Sigmoid colon (tissue), 7 donors: ENCODE data around the gene RUSF1. TPM values are rescaled to one million over a fixed set of nuclear protein-coding genes. Genes with fewer than 3 reads are reported as not detected.
"Not testable (repeated sequence)": the region's sequence is repeated elsewhere in the genome, so short reads cannot be mapped to it uniquely, and the experiment has no call there.

ENCODE experiments used
- DNase-seq: peaks from one replicate; pipeline ENCODE4 v3.0.0-alpha.2; 2019
- H3K27ac ChIP-seq, 4 donors: fragments of 200-600 bp; sonication (generic); one replicate each; pipeline ENCODE4 v1.5.1; 2016 to 2019; ENCODE audit warnings: mild to moderate bottlenecking in 1 of 4
- H3K27me3 ChIP-seq, 3 donors: fragments of 200-600 bp; sonication (generic); one replicate each; pipeline ENCODE4 v1.5.1; 2019; ENCODE audit warnings: mild to moderate bottlenecking in 1 of 3
- H3K36me3 ChIP-seq, 4 donors: fragments of 200-600 bp; sonication (generic); one replicate each; pipeline ENCODE4 v1.5.1; 2016 to 2019
- H3K4me1 ChIP-seq, 4 donors: fragments of 200-600 bp; sonication (generic); one replicate each; pipeline ENCODE4 v1.5.1; 2017 to 2019
- H3K4me3 ChIP-seq, 4 donors: fragments of 200-600 bp; sonication (generic); one replicate each; pipeline ENCODE4 v1.5.1; 2017 to 2019; ENCODE audit warnings: mild to moderate bottlenecking in 2 of 4, moderate library complexity in 1 of 4
- H3K9me3 ChIP-seq, 4 donors: fragments of 200-600 bp in 3 of 4; sonication (generic) in 3 of 4; one replicate each; pipeline versions ENCODE4 v1.5.1 to v1.6.1; 2013 to 2019
- CTCF ChIP-seq, 4 experiments: fragments of 450-650 bp in 3 of 4; fragments of 200-600 bp in 1 of 4; IDR thresholded peaks; one replicate each; pipeline ENCODE4 v1.5.1; 2016 to 2019; ENCODE audit warnings: antibody characterized with exemption in 4 of 4, mild to moderate bottlenecking in 3 of 4, moderate library complexity in 2 of 4
- EP300 ChIP-seq, 4 donors: sonication (generic); formaldehyde crosslinking; IDR thresholded peaks; one replicate each; pipeline ENCODE4 v1.6.1; 2017; ENCODE audit warnings: antibody characterized with exemption in 4 of 4
- POLR2A ChIP-seq, 2 donors: fragments of 450-650 bp; IDR thresholded peaks; one replicate each; pipeline ENCODE4 v1.6.1; 2016; ENCODE audit warnings: antibody characterized with exemption in 2 of 2, mild to moderate bottlenecking in 2 of 2, moderate library complexity in 2 of 2
- POLR2AphosphoS5 ChIP-seq, 4 donors: sonication (generic); formaldehyde crosslinking; IDR thresholded peaks; one replicate each; pipeline ENCODE4 v1.6.1; 2017; ENCODE audit warnings: antibody characterized with exemption in 4 of 4
- WGBS, 2 donors: extraction: QIAGEN DNeasy Blood & Tissue Kit; methylation state at CpG; one replicate each; pipeline ENCODE4 v1.1.7; 2013; 5-methylcytosine and 5-hydroxymethylcytosine counted together
- intact Hi-C: fragments of 100-400 bp; cut with DNase I; formaldehyde crosslinking; loops from one replicate; pipeline ENCODE4 v1.15.1; 2023
- polyA plus RNA-seq, 3 donors: library from polyadenylated mRNA; stranded (reverse); fragments of 200-250 nt; gene quantifications; one replicate each; pipeline ENCODE4 v1.2.3, GENCODE V29; 2013
- total RNA-seq, 4 donors: library from RNA; depleted of rRNA; stranded (reverse); fragments of >200 nt; gene quantifications; one replicate each; pipeline ENCODE4 v1.1.0, GENCODE V29; 2016
- donor health status: healthy with polysubstance abuse.
- donor health status: Bipolar disorder and iron deficiency.
- donor health status: healthy.

Gene RUSF1
- total and polyA plus RNA-seq, 7 donors = 7.9 to 67.0 (median 36.5) TPM

- Histone ChIP-seq H3K4me1 (peaks cover 0 to 39% (median 29%) of the 10 kb centered on the region in 4 donors), H3K9me3 (no peaks in the 10 kb centered on the region), H3K27me3 (no peaks in the 10 kb centered on the region), H3K4me3 (peak overlapping the region; percentile 75 to 97 (median 92)), H3K36me3 (peaks cover 0 to 9% (median 0%) of the 10 kb centered on the region in 4 donors), H3K27ac (peak overlapping the region; percentile 92 to 97 (median 94))
- intact Hi-C loops = loop anchor here (1.0 to 10.0 kb wide), 3 partner anchors 36 to 366 kb away; partner anchors contain the start of genes ARMC5, TGFB1I1 and ZNF267
- DNase-seq = no peak
- TF ChIP-seq POLR2A (IDR thresholded peaks at IDR 0.05) (no peak), CTCF (IDR thresholded peaks at IDR 0.05) (no peak), EP300 (IDR thresholded peaks at IDR 0.05) (no peak), POLR2AphosphoS5 (IDR thresholded peaks at IDR 0.05) (no peak)
- 14 to 15% methylated on average over 6 of the region's 6 CpGs for WGBS, 2 donors
These were observed 560 bp upstream of the RUSF1 start for GRCh38 chr16:31508706-31509195.

- Histone ChIP-seq H3K4me1 (peaks cover 0 to 47% (median 32%) of the 10 kb centered on the region in 4 donors), H3K27ac (peak overlapping the region; percentile 92 to 97 (median 94)), H3K9me3 (no peaks in the 10 kb centered on the region), H3K27me3 (no peaks in the 10 kb centered on the region), H3K36me3 (peaks cover 0 to 9% (median 0%) of the 10 kb centered on the region in 4 donors), H3K4me3 (peak overlapping the region; percentile 75 to 97 (median 92))
- intact Hi-C loops = loop anchor here (10.0 kb wide), 1 partner anchor 367 kb away; the partner anchor contains the start of gene ZNF267
- DNase-seq = no peak
- no peak for TF ChIP-seq EP300 (IDR thresholded peaks at IDR 0.05)
- TF ChIP-seq CTCF (IDR thresholded peaks at IDR 0.05) = no peak
- no peak for TF ChIP-seq POLR2AphosphoS5 (IDR thresholded peaks at IDR 0.05)
- no peak for TF ChIP-seq POLR2A (IDR thresholded peaks at IDR 0.05)
- WGBS, 2 donors = 1 to 4% methylated on average over 12 of the region's 12 CpGs
These were observed 618 bp downstream of the RUSF1 start for GRCh38 chr16:31507617-31507928.

GRCh38 chr16:31505483-31505882 lies 2.7 kb downstream of the RUSF1 start:
- peaks cover 0 to 47% (median 32%) of the 10 kb centered on the region in 4 donors for H3K4me1 ChIP-seq
- H3K27ac ChIP-seq = no peak overlapping the region
- TF ChIP-seq CTCF (IDR thresholded peaks at IDR 0.05) (no peak), POLR2A (IDR thresholded peaks at IDR 0.05) (no peak), EP300 (IDR thresholded peaks at IDR 0.05) (no peak), POLR2AphosphoS5 (IDR thresholded peaks at IDR 0.05) (no peak)
- H3K36me3 ChIP-seq = peaks cover 0 to 13% (median 1%) of the 10 kb centered on the region in 4 donors
- intact Hi-C loops = loop anchor here (10.0 kb wide), 1 partner anchor 369 kb away; the partner anchor contains the start of gene ZNF267
- no peaks in the 10 kb centered on the region for H3K9me3 ChIP-seq
- WGBS, 2 donors = 52 to 83% methylated on average over 4 of the region's 4 CpGs
- DNase-seq = no peak
- H3K4me3 ChIP-seq = no peak overlapping the region
- H3K27me3 ChIP-seq = no peaks in the 10 kb centered on the region

- WGBS, 2 donors = 67 to 84% methylated on average over 8 of the region's 8 CpGs
- TF ChIP-seq CTCF (IDR thresholded peaks at IDR 0.05) (no peak), POLR2A (IDR thresholded peaks at IDR 0.05) (no peak), EP300 (IDR thresholded peaks at IDR 0.05) (no peak), POLR2AphosphoS5 (IDR thresholded peaks at IDR 0.05) (no peak)
- Histone ChIP-seq H3K36me3 (peaks cover 0 to 27% (median 6%) of the 10 kb centered on the region in 4 donors), H3K27me3 (no peaks in the 10 kb centered on the region), H3K4me3 (no peak overlapping the region), H3K4me1 (peaks cover 0 to 35% (median 23%) of the 10 kb centered on the region in 4 donors), H3K9me3 (no peaks in the 10 kb centered on the region), H3K27ac (no peak overlapping the region)
- DNase-seq = no peak
- intact Hi-C loops = loop anchor here (10.0 kb wide), 1 partner anchor 371 kb away; the partner anchor contains the start of gene ZNF267
These were observed 4.0 kb downstream of the RUSF1 start for GRCh38 chr16:31504159-31504558.

GRCh38 chr16:31503555-31503954 lies 4.6 kb downstream of the RUSF1 start:
- H3K36me3 ChIP-seq = peaks cover 0 to 33% (median 11%) of the 10 kb centered on the region in 4 donors
- DNase-seq, H3K4me3 ChIP-seq, H3K27ac ChIP-seq, H3K9me3 ChIP-seq, H3K27me3 ChIP-seq: not testable (repeated sequence)
- H3K4me1 ChIP-seq = peaks cover 0 to 32% (median 20%) of the 10 kb centered on the region in 4 donors
- WGBS, 2 donors = 93 to 94% methylated on average over 8 of the region's 8 CpGs
- intact Hi-C loops = loop anchor here (10.0 kb wide), 1 partner anchor 371 kb away; the partner anchor contains the start of gene ZNF267
